Measurements from ENCODE around the gene MCM8. TPM values are rescaled to one million over a fixed set of nuclear protein-coding genes. Genes with fewer than 3 reads are reported as not detected.
A peak's percentile ranks its signal among the peaks of the same experiment; 100 is the strongest.

Gene MCM8
- total RNA-seq, 1 experiment from 2014 or later, result 12.4 TPM

GRCh38 chr20:5936238-5936637 is 14.2 kb upstream of the MCM8 start:
- BruUV-seq (replicated peaks), result no TSS peak
- intact Hi-C loops (cut with micrococcal nuclease), result no loop called here

DNA sequence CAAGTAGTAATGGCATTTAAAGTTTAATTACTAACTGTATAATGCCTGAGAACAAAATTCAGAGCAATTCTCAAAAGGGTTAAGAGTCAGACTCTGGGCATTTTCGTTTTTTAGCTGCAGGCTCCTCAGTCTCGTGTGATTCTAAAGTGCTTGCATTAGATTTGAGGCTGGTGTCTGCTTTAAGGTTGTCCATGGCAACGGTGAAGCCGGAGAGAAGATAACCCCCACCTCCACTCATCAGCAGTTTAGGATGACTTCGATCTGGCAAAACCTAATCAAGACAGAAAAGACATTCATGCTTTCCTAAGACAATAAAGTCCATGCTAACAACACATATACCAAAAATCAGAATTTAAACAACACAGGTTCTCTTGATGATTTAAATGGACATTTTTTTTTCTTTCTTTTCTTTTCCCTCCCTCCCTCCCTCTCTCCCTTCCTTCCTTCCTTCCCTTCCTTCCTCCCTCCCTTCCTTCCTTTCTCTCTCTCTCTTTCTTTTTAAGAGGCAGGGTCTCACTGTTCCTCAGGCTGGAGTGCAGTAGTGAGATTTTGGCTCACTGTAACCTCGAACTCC is 11.9 kb upstream of the MCM8 start:
- ChIA-PET CTCF (interaction anchor here (0.6 kb wide), 1 partner anchor 382 kb away, joined by 3 read pairs; no protein-coding TSS in a partner anchor), POLR2A (interaction anchor here (0.8 to 1.5 kb wide), 3 partner anchors 11 to 142 kb away, joined by 3 to 5 read pairs (median 4); no protein-coding TSS in a partner anchor)
- no peaks in the 10 kb centered on the region for H3K27me3 Mint-ChIP-seq (ENCODE audit: insufficient read depth, unreplicated experiment)
- H3K4me3 Mint-ChIP-seq (ENCODE audit: unreplicated experiment), result no peak overlapping the region
- BruUV-seq (replicated peaks), result no TSS peak
- DNase-seq (ENCODE audit: unreplicated experiment), result no peak
- intact Hi-C loops (cut with micrococcal nuclease), result no loop called here
- peaks cover 57% of the 10 kb centered on the region for H3K36me3 Mint-ChIP-seq (ENCODE audit: insufficient read depth, unreplicated experiment)
- TF ChIP-seq CTCF (IDR thresholded peaks at IDR 0.05; ENCODE audit: unreplicated experiment), result no peak
- H3K27ac Mint-ChIP-seq (ENCODE audit: low read depth, unreplicated experiment), result no peak overlapping the region
- H3K4me1 Mint-ChIP-seq (ENCODE audit: insufficient read depth, unreplicated experiment), result peaks cover 5% of the 10 kb centered on the region
- H3K9me3 Mint-ChIP-seq (ENCODE audit: unreplicated experiment), result no peaks in the 10 kb centered on the region

More at GRCh38 chr20:5936238-5936637, 14.2 kb upstream of the MCM8 start:
- no peak overlapping the region for H3K27ac Mint-ChIP-seq (ENCODE audit: low read depth, unreplicated experiment)
- ChIA-PET CTCF (interaction anchor here (0.6 to 4.7 kb wide), 4 partner anchors 9 to 407 kb away, joined by 3 to 41 read pairs (median 4); no protein-coding TSS in a partner anchor), POLR2A (interaction anchor here (0.6 to 1.2 kb wide), 4 partner anchors 9 to 1272 kb away, joined by 3 read pairs; no protein-coding TSS in a partner anchor)
- H3K9me3 Mint-ChIP-seq (ENCODE audit: unreplicated experiment), result no peaks in the 10 kb centered on the region
- H3K4me3 Mint-ChIP-seq (ENCODE audit: unreplicated experiment), result no peak overlapping the region
- H3K27me3 Mint-ChIP-seq (ENCODE audit: insufficient read depth, unreplicated experiment), result no peaks in the 10 kb centered on the region
- peaks cover 36% of the 10 kb centered on the region for H3K36me3 Mint-ChIP-seq (ENCODE audit: insufficient read depth, unreplicated experiment)
- DNase-seq (ENCODE audit: unreplicated experiment), result no peak
- TF ChIP-seq CTCF (IDR thresholded peaks at IDR 0.05; ENCODE audit: unreplicated experiment), result no peak
- peaks cover 5% of the 10 kb centered on the region for H3K4me1 Mint-ChIP-seq (ENCODE audit: insufficient read depth, unreplicated experiment)

- H3K4me1 Mint-ChIP-seq (ENCODE audit: insufficient read depth, unreplicated experiment), result peaks cover 25% of the 10 kb centered on the region
- DNase-seq (ENCODE audit: unreplicated experiment), result peak; percentile 95
- BruUV-seq (replicated peaks), result no TSS peak
- TF ChIP-seq CTCF (IDR thresholded peaks at IDR 0.05; ENCODE audit: unreplicated experiment), result no peak
- no peaks in the 10 kb centered on the region for H3K9me3 Mint-ChIP-seq (ENCODE audit: unreplicated experiment)
- CTCF ChIA-PET, result interaction anchor here (0.7 to 1.3 kb wide), 2 partner anchors 17 to 1981 kb away, joined by 3 to 4 read pairs; no protein-coding TSS in a partner anchor
- peaks cover 58% of the 10 kb centered on the region for H3K36me3 Mint-ChIP-seq (ENCODE audit: insufficient read depth, unreplicated experiment)
- no peak overlapping the region for H3K4me3 Mint-ChIP-seq (ENCODE audit: unreplicated experiment)
- H3K27me3 Mint-ChIP-seq (ENCODE audit: insufficient read depth, unreplicated experiment), result no peaks in the 10 kb centered on the region
- H3K27ac Mint-ChIP-seq (ENCODE audit: low read depth, unreplicated experiment), result peak overlapping the region; percentile 76
- POLR2A ChIA-PET, result interaction anchor here (0.7 to 3.0 kb wide), 9 partner anchors 9 to 415 kb away, joined by 3 to 11 read pairs (median 3); no protein-coding TSS in a partner anchor
- intact Hi-C loops (cut with micrococcal nuclease), result loop anchor here (5.0 kb wide), 1 partner anchor 419 kb away; no protein-coding TSS in a partner anchor
Measured at GRCh38 chr20:5945963-5946362, 4.5 kb upstream of the MCM8 start.

DNA sequence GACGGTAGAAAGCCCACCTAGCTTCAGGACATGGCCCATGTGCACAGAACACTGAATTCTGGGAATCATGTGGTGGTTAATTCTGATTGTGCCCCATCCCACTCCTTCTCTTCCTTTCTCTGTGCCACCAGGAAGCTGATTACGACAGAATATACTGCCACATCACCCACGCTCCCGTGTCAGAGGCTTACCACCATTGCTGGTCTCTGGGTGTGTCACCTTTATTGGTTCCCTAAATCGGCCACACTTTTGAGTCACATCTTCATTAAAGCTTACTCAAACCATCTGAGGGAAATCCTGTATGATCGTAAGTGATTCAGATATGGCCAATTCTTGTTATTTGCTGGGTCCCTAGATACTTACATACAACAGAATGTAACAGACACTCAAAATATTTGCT is 3.2 kb upstream of the MCM8 start:
- CTCF ChIA-PET, result interaction anchor here (0.6 to 1.3 kb wide), 6 partner anchors 35 to 417 kb away, joined by 3 to 5 read pairs (median 4); no protein-coding TSS in a partner anchor

More for the DNA sequence above, 3.2 kb upstream of the MCM8 start:
- POLR2A ChIA-PET, result interaction anchor here (0.6 to 3.0 kb wide), 4 partner anchors 25 to 731 kb away, joined by 3 to 11 read pairs (median 4); no protein-coding TSS in a partner anchor
- DNase-seq (ENCODE audit: unreplicated experiment), result peak; percentile 60
- peaks cover 30% of the 10 kb centered on the region for H3K4me1 Mint-ChIP-seq (ENCODE audit: insufficient read depth, unreplicated experiment)
- peak overlapping the region; percentile 22 for H3K4me3 Mint-ChIP-seq (ENCODE audit: unreplicated experiment)
- intact Hi-C loops (cut with micrococcal nuclease), result loop anchor here (5.0 kb wide), 1 partner anchor 420 kb away; no protein-coding TSS in a partner anchor
- H3K36me3 Mint-ChIP-seq (ENCODE audit: insufficient read depth, unreplicated experiment), result peaks cover 47% of the 10 kb centered on the region
- peak overlapping the region; percentile 76 for H3K27ac Mint-ChIP-seq (ENCODE audit: low read depth, unreplicated experiment)
- TF ChIP-seq CTCF (IDR thresholded peaks at IDR 0.05; ENCODE audit: unreplicated experiment), result no peak
- no peaks in the 10 kb centered on the region for H3K27me3 Mint-ChIP-seq (ENCODE audit: insufficient read depth, unreplicated experiment)
- BruUV-seq (replicated peaks), result no TSS peak
- H3K9me3 Mint-ChIP-seq (ENCODE audit: unreplicated experiment), result no peaks in the 10 kb centered on the region
